ENCODE data around the gene SKP1. TPM values are rescaled to one million over a fixed set of nuclear protein-coding genes. Genes with fewer than 3 reads are reported as not detected.

The SKP1 gene
- total RNA-seq, 2 donors from 2014 or later = 201 to 238 TPM

GRCh38 chr5:134135091-134135655 is 41.6 kb downstream of the SKP1 start:
- no peak for ATAC-seq (replicated peaks in 1 of 2)
- Mint-ChIP-seq H3K4me1 (ENCODE audit: low read depth) (peaks cover 100% of the 10 kb centered on the region), H3K4me3 (peak overlapping the region; percentile 21 to 38), H3K27me3 (ENCODE audit: low read depth) (no peaks in the 10 kb centered on the region), H3K36me3 (ENCODE audit: insufficient read depth in 2 of 2) (peaks cover 18 to 37% of the 10 kb centered on the region in 2 donors), H3K9me3 (no peaks in the 10 kb centered on the region), H3K27ac (peak overlapping the region; percentile 9)
- DNase-seq = peak in 1 of 2 donors; percentile 1

DNA sequence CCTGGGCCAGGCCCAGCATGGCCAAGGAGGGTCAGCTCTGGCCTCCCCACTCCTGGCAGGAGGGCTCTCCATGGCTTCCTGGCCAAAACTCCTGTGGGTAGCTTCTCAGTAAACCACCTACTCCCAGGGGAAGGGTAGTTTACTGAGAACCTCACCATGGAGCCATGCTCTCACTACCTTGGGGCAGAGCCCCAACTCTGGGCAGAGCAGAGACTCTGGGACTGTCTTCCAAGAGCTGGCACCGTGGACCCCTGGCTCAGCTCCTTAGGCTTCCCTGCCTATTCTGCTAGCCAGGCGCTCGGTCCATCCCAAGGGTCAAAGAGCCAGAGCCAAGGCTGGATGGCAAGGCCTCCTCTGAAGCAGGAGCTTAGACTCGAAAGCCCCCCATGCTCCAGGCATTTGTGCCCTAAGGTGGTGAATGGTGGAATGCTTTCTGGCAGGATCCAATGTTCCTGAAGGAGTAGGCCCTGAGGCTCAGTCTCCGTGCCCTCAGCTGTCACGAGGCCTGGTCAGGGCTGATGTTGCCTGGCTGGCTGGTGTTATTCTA is 42.7 kb downstream of the SKP1 start:
- H3K27ac Mint-ChIP-seq = no peak overlapping the region
- peak overlapping the region in 1 of 2 donors; percentile 87 for H3K4me3 Mint-ChIP-seq
- H3K9me3 Mint-ChIP-seq = no peaks in the 10 kb centered on the region
- H3K4me1 Mint-ChIP-seq (ENCODE audit: low read depth) = peaks cover 100% of the 10 kb centered on the region
- peaks cover 17 to 32% of the 10 kb centered on the region in 2 donors for H3K36me3 Mint-ChIP-seq (ENCODE audit: insufficient read depth in 2 of 2)
- DNase-seq (peak in 1 of 2 donors; percentile 1), ATAC-seq (replicated peaks in 1 of 2) (no peak)
- H3K27me3 Mint-ChIP-seq (ENCODE audit: low read depth) = no peaks in the 10 kb centered on the region

DNA sequence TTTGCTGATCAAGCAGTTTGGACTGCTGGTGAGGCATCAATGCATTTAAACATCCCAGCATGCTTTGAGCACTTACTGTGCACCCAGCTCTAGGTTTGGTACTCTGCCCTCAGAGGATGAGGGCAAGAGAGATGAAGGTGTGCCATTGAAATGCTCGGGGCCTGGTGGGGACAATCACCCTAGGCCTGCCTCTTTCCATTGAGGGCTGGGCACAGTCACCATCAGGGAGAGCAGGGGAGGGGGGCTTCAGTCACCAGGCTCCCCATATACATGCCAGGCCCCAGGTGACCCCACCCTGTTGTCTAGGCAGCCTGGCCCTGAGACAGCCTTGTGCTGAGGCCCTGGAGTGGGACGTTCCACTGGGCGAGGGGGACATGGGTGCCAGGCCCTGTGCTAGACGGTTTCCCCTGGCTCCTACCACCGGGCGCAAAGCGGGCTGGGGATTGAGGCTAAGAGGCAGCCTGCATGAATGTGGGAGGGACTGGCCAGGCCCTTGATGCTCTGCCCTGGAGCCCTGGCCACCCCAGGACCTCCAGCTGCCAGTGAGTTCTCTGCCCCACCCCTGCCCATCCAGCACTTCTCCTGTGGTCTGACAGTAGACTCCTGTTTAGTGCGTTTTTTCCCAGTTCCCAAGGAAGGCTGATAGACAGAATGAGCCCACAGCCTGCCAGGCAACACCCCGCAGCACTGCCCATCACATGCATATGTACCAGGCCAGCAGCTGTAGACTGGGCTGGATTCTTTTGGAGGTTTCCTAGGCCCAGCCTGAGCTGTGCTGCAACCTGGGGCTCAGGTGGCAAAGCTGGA is 43.4 kb downstream of the SKP1 start:
- no peak for ATAC-seq (replicated peaks in 1 of 2)
- H3K9me3 Mint-ChIP-seq = no peaks in the 10 kb centered on the region
- H3K27ac Mint-ChIP-seq = no peak overlapping the region
- peaks cover 17 to 29% of the 10 kb centered on the region in 2 donors for H3K36me3 Mint-ChIP-seq (ENCODE audit: insufficient read depth in 2 of 2)
- peak in 1 of 2 donors; percentile 1 for DNase-seq
- no peaks in the 10 kb centered on the region for H3K27me3 Mint-ChIP-seq (ENCODE audit: low read depth)
- peak overlapping the region; percentile 75 to 87 for H3K4me3 Mint-ChIP-seq
- peaks cover 100% of the 10 kb centered on the region for H3K4me1 Mint-ChIP-seq (ENCODE audit: low read depth)

- Mint-ChIP-seq H3K4me3 (peak overlapping the region; percentile 75 to 87), H3K4me1 (ENCODE audit: low read depth) (peaks cover 100% of the 10 kb centered on the region), H3K27me3 (ENCODE audit: low read depth) (no peaks in the 10 kb centered on the region), H3K9me3 (no peaks in the 10 kb centered on the region), H3K36me3 (ENCODE audit: insufficient read depth in 2 of 2) (peaks cover 17 to 29% of the 10 kb centered on the region in 2 donors), H3K27ac (peak overlapping the region; percentile 64)
- DNase-seq (peak; percentile 81 to 88), ATAC-seq (replicated peaks in 1 of 2) (peak; percentile 64 to 65)
These were observed 44.2 kb downstream of the SKP1 start for GRCh38 chr5:134132372-134133187.

- Mint-ChIP-seq H3K27me3 (ENCODE audit: low read depth) (no peaks in the 10 kb centered on the region), H3K27ac (peak overlapping the region; percentile 67), H3K4me1 (ENCODE audit: low read depth) (peaks cover 100% of the 10 kb centered on the region), H3K9me3 (no peaks in the 10 kb centered on the region), H3K4me3 (peak overlapping the region; percentile 87 to 92), H3K36me3 (ENCODE audit: insufficient read depth in 2 of 2) (peaks cover 17 to 24% of the 10 kb centered on the region in 2 donors)
- ATAC-seq (replicated peaks in 1 of 2) (peak; percentile 6 to 17), DNase-seq (peak in 1 of 2 donors; percentile 40)
These were observed 45.0 kb downstream of the SKP1 start for GRCh38 chr5:134131578-134132350.

- H3K4me1 Mint-ChIP-seq (ENCODE audit: low read depth) = peaks cover 100% of the 10 kb centered on the region
- DNase-seq (peak; percentile 55 to 73), ATAC-seq (replicated peaks in 1 of 2) (peak; percentile 41 to 51)
- H3K27ac Mint-ChIP-seq = peak overlapping the region; percentile 67
- H3K27me3 Mint-ChIP-seq (ENCODE audit: low read depth) = no peaks in the 10 kb centered on the region
- no peaks in the 10 kb centered on the region for H3K9me3 Mint-ChIP-seq
- peak overlapping the region; percentile 87 to 92 for H3K4me3 Mint-ChIP-seq
- H3K36me3 Mint-ChIP-seq (ENCODE audit: insufficient read depth in 2 of 2) = peaks cover 17 to 29% of the 10 kb centered on the region in 2 donors
These were observed 45.6 kb downstream of the SKP1 start for GRCh38 chr5:134131165-134131564.

DNA sequence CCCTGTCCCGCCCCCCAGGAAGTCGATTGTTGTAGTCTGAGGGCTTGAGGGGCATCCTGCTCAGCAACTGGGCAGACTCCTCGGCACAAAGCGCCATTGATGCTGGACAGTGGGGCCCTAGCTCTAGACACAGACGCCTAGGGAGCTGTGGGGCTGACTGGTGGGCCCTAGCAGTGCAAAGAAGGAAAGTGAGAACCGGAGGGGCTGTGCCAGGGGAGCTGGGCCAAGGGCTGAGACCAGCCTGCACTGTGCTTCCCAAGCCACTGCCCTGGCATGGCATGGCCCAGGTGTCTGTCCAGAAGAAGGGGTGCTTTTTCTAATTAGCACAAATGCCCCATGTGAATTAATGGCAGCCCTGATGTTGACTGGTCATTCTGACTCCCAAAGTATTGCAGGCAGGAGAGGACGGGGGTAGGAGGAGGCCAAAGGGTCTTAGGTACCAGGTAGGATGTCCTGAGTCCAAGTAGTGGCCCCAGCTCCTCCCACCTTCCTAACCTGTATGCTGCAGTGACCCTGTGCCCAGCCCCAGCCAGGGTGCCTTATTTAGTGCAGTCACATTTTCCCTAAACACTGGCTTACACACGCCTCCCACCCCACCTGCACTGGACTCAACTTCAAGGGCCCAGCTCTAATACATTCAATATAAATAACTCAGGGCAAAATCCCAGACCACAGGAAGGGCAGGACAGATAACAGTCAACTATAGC is 46.4 kb downstream of the SKP1 start:
- peak overlapping the region; percentile 87 to 92 for H3K4me3 Mint-ChIP-seq
- ATAC-seq (replicated peaks in 1 of 2) (no peak), DNase-seq (no peak)
- H3K27me3 Mint-ChIP-seq (ENCODE audit: low read depth) = no peaks in the 10 kb centered on the region
- peak overlapping the region; percentile 67 for H3K27ac Mint-ChIP-seq
- no peaks in the 10 kb centered on the region for H3K9me3 Mint-ChIP-seq
- peaks cover 11 to 25% of the 10 kb centered on the region in 2 donors for H3K36me3 Mint-ChIP-seq (ENCODE audit: insufficient read depth in 2 of 2)
- H3K4me1 Mint-ChIP-seq (ENCODE audit: low read depth) = peaks cover 100% of the 10 kb centered on the region

DNA sequence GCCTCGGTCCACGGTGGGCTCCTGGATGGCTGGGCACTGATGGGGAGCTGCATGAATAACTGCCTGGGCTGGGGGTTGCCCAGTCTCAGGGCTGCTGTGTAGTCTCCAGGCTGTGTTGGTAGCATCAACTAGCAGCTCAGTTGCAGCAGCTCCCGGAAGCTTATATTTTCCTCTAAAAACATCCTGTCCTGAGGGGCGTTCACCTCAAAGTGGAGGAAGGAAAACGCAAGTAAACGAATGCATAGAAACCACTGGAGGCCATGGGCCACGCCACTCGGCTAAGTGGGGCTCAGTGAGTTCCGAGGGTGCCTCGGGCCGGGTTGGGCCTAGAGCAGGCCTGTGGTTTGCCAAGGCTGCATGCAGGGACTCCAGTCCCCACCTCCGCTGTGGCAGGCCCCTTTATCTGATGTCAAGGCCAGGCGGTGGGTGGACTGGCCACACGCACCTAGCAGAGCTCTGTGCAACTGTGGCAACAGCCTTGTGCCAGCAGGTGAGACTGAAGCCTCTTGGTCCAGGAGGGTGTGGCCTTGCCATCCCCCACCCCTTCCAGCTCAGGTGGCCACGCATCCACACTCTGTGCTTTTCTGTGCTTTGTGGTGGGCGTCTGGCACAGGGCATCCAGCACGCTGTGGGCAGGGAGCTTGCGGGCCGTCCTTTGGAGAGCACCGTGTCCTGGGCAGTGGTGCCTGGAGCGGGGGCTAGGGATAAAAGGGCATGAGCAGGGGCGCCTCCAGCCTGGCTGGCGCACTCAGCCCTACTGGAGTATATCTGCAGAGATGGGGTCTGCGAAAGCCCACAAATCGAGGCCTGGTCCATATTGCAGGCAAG is 47.1 kb downstream of the SKP1 start:
- peak overlapping the region; percentile 84 for H3K27ac Mint-ChIP-seq
- H3K27me3 Mint-ChIP-seq (ENCODE audit: low read depth) = no peaks in the 10 kb centered on the region
- peaks cover 100% of the 10 kb centered on the region for H3K4me1 Mint-ChIP-seq (ENCODE audit: low read depth)
- peak in 1 of 2 donors; percentile 50 for DNase-seq
- ATAC-seq (replicated peaks in 1 of 2) = no peak
- H3K36me3 Mint-ChIP-seq (ENCODE audit: insufficient read depth in 2 of 2) = peaks cover 7 to 20% of the 10 kb centered on the region in 2 donors
- H3K4me3 Mint-ChIP-seq = peak overlapping the region; percentile 87 to 92
- no peaks in the 10 kb centered on the region for H3K9me3 Mint-ChIP-seq

GRCh38 chr5:134128648-134128995 is 48.1 kb downstream of the SKP1 start:
- ATAC-seq (replicated peaks in 1 of 2) = no peak
- Mint-ChIP-seq H3K9me3 (no peaks in the 10 kb centered on the region), H3K27ac (peak overlapping the region; percentile 87), H3K36me3 (ENCODE audit: insufficient read depth in 2 of 2) (peaks cover 5 to 18% of the 10 kb centered on the region in 2 donors), H3K4me3 (peak overlapping the region; percentile 87 to 92), H3K27me3 (ENCODE audit: low read depth) (no peaks in the 10 kb centered on the region), H3K4me1 (ENCODE audit: low read depth) (peaks cover 100% of the 10 kb centered on the region)
- DNase-seq = no peak

- peak overlapping the region; percentile 87 for H3K27ac Mint-ChIP-seq
- H3K36me3 Mint-ChIP-seq (ENCODE audit: insufficient read depth in 2 of 2) = peaks cover 5 to 20% of the 10 kb centered on the region in 2 donors
- no peaks in the 10 kb centered on the region for H3K27me3 Mint-ChIP-seq (ENCODE audit: low read depth)
- DNase-seq = peak; percentile 54 to 57
- H3K9me3 Mint-ChIP-seq = no peaks in the 10 kb centered on the region
- H3K4me3 Mint-ChIP-seq = peak overlapping the region; percentile 87 to 92
- peaks cover 100% of the 10 kb centered on the region for H3K4me1 Mint-ChIP-seq (ENCODE audit: low read depth)
- peak in 1 of 2 donors; percentile 8 for ATAC-seq (replicated peaks in 1 of 2)
These were observed 48.6 kb downstream of the SKP1 start for GRCh38 chr5:134127988-134128647.
